Measurements from ENCODE around the gene VPS52.

DNA sequence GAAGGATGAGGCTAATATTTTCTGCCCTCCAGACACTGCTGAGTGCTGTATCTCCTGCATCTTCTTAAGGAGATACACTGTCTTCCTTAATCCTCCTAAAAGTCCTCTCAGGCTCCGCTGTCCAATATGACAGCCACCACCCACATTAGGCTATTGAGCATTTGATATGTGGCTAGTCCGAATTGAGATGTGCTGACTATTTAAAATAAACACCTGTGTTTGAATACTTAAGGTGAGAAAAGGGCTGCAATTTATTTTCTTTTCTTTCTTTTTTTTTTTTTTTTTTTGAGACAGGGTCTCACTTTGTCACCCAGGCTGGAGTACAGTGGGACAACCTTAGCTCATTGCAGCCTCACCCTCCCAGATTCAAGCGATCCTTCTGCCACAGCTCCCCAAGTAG, 30.2 kb upstream of the VPS52 start:
- TF ChIP-seq POLR2A (IDR thresholded peaks at IDR 0.05; ENCODE audit: extremely low read depth, insufficient read length): no peak
- TF ChIP-seq, protein P1, sequence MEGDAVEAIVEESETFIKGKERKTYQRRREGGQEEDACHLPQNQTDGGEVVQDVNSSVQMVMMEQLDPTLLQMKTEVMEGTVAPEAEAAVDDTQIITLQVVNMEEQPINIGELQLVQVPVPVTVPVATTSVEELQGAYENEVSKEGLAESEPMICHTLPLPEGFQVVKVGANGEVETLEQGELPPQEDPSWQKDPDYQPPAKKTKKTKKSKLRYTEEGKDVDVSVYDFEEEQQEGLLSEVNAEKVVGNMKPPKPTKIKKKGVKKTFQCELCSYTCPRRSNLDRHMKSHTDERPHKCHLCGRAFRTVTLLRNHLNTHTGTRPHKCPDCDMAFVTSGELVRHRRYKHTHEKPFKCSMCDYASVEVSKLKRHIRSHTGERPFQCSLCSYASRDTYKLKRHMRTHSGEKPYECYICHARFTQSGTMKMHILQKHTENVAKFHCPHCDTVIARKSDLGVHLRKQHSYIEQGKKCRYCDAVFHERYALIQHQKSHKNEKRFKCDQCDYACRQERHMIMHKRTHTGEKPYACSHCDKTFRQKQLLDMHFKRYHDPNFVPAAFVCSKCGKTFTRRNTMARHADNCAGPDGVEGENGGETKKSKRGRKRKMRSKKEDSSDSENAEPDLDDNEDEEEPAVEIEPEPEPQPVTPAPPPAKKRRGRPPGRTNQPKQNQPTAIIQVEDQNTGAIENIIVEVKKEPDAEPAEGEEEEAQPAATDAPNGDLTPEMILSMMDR (IDR thresholded peaks at IDR 0.05; ENCODE audit: low read depth, low read length): no peak
